ENCODE results near the gene HTT.

GRCh38 chr4:3025881-3026280 is 48.6 kb upstream of the HTT start:
- TF ChIP-seq POLR2A (IDR thresholded peaks at IDR 0.05) = no peak
- TF ChIP-seq CTCF (IDR thresholded peaks at IDR 0.05 in 8 of 11, conservative IDR thresholded peaks at IDR 0.05 in 3 of 11) = no peak

Data from spleen (tissue), 7 donors.